ENCODE data around the gene PCDH9. TPM values are rescaled to one million over a fixed set of nuclear protein-coding genes. Genes with fewer than 3 reads are reported as not detected.

The PCDH9 gene
- polyA plus RNA-seq, 1 donor: 1.8 TPM

DNA sequence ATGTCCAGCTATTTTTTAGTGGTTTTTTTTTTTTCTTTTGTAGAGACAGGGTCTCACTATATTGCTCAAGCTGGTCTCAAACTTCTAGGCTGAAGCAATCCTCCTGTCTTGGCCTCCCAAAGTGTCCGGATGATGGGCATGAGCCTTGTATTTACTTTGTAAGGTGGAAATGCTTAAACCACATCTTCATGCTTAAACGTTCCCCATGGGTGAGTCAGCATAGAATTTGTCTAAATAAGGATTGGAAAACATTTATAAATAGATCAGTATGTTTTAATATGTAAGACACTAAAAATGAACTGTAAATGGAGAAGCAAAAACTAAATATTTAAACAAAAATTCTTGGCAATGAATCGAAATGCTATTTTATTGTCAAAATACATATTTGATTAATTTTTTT, 698.0 kb downstream of the PCDH9 start:
- Histone ChIP-seq H3K4me1 (ENCODE audit: control insufficient read depth, insufficient read depth, low read length) (no peaks in the 10 kb centered on the region), H3K9me3 (ENCODE audit: control insufficient read depth, low read depth, low read length) (no peaks in the 10 kb centered on the region), H3K27ac (ENCODE audit: low read length) (no peak overlapping the region), H3K4me3 (ENCODE audit: low read length) (no peak overlapping the region), H3K36me3 (ENCODE audit: control insufficient read depth, insufficient read depth, low read length) (no peaks in the 10 kb centered on the region), H3K27me3 (ENCODE audit: control insufficient read depth, insufficient read depth, low read length) (no peaks in the 10 kb centered on the region)
- WGBS (ENCODE audit: insufficient coverage, low lambda C conversion rate): 75% methylated on average over 1 of the region's 3 CpGs
- no peak for DNase-seq

DNA sequence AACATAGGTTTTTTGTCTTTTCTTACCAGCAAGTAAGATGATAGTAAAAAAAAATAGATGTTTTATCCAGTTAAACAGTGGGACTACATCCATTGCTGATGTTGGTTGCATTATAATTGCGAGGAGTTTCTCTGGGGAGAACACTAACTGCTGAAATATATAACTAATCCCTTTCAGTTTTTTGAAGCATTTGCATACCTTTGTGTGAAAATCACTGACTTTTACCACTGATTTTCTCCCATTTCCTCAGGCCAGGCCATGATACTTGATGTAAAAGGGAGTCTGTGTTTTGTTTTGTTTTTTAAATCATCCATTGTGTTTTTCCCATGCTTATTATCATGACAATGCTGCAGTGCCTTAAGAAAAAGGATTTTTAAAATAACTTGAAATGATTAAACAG, 699.5 kb downstream of the PCDH9 start:
- no peak overlapping the region for H3K4me3 ChIP-seq (ENCODE audit: low read length)
- 100% methylated on average over 1 of the region's 1 CpG for WGBS (ENCODE audit: insufficient coverage, low lambda C conversion rate)
- H3K9me3 ChIP-seq (ENCODE audit: control insufficient read depth, low read depth, low read length): no peaks in the 10 kb centered on the region
- no peak overlapping the region for H3K27ac ChIP-seq (ENCODE audit: low read length)
- H3K27me3 ChIP-seq (ENCODE audit: control insufficient read depth, insufficient read depth, low read length): no peaks in the 10 kb centered on the region
- DNase-seq: no peak
- H3K36me3 ChIP-seq (ENCODE audit: control insufficient read depth, insufficient read depth, low read length): no peaks in the 10 kb centered on the region
- H3K4me1 ChIP-seq (ENCODE audit: control insufficient read depth, insufficient read depth, low read length): no peaks in the 10 kb centered on the region

DNA sequence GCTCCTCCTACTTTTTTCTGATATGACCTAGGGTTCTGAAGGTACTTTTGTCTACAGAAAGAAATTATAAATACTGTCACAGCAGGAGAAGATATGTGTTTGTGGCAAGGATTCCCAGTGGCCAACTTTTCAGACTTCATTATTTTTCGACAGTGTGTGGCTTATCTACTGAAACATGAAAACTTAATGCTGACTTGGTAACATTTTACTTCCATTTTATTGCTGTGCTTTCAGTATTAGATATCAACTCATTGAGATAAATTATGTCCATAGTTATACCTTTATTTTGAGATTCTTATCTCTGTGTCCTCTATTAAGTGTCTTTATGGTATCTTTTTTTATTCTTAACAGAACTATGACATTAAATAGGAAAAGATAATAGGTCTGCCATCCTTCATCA, 700.0 kb downstream of the PCDH9 start:
- H3K9me3 ChIP-seq (ENCODE audit: control insufficient read depth, low read depth, low read length): no peaks in the 10 kb centered on the region
- WGBS (ENCODE audit: insufficient coverage, low lambda C conversion rate): 100% methylated on average over 1 of the region's 1 CpG
- DNase-seq: no peak

DNA sequence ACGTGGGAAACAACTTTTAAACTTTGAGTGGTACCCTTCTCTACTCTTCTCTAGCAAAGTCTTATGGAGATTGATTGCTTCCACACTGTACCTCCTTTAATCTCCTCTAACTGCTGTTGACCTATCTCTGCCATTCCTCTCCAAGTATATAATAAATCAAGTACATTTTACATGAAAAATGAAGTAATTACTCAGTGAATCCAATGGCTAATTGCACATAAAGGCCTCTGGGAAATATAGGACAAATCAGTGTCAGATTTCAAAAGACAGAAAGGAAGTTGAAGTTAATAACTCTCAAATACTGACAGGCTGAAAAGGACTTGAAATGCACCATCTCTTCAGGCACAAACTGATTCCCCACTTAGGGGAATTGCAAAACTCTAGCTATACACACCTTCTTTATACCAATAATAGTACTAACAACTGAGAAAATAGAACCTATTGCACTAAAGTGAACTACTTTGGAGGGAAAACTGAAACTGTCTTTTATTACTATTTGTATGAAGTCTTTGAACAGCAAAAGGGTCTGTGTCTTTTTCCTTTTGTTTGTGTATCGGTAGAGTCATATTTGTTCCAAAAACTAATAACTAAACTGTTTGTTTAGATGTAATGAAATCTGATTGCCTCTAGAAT, 701.1 kb downstream of the PCDH9 start:
- H3K36me3 ChIP-seq (ENCODE audit: control insufficient read depth, insufficient read depth, low read length): no peaks in the 10 kb centered on the region
- H3K27ac ChIP-seq (ENCODE audit: low read length): no peak overlapping the region
- WGBS (ENCODE audit: insufficient coverage, low lambda C conversion rate): 43% methylated on average over 2 of the region's 2 CpGs
- H3K4me1 ChIP-seq (ENCODE audit: control insufficient read depth, insufficient read depth, low read length): no peaks in the 10 kb centered on the region
- H3K27me3 ChIP-seq (ENCODE audit: control insufficient read depth, insufficient read depth, low read length): no peaks in the 10 kb centered on the region
- no peak overlapping the region for H3K4me3 ChIP-seq (ENCODE audit: low read length)
- DNase-seq: no peak
- H3K9me3 ChIP-seq (ENCODE audit: control insufficient read depth, low read depth, low read length): no peaks in the 10 kb centered on the region

More for the DNA sequence above, 700.0 kb downstream of the PCDH9 start:
- H3K4me3 ChIP-seq (ENCODE audit: low read length): no peak overlapping the region
- H3K36me3 ChIP-seq (ENCODE audit: control insufficient read depth, insufficient read depth, low read length): no peaks in the 10 kb centered on the region
- no peak overlapping the region for H3K27ac ChIP-seq (ENCODE audit: low read length)
- H3K27me3 ChIP-seq (ENCODE audit: control insufficient read depth, insufficient read depth, low read length): no peaks in the 10 kb centered on the region
- H3K4me1 ChIP-seq (ENCODE audit: control insufficient read depth, insufficient read depth, low read length): no peaks in the 10 kb centered on the region

DNA sequence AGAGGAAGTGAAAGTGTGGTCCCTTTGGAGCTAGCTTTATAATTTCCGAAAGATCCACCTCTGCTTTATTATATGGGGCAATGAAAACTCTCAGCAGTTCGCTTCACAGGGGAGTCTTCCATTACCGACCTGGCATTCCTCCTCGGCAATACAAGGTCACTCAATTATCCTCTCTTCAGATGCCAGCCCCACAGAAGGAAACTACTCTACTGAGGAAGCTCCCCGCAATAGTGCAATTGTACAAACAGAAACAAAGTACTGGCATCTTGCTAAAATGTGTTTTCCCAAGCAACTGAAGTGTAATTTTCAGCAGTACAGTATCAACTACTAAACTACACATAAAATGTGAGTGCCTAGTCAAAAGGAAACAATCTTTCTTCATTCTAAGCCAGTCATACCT, 702.0 kb downstream of the PCDH9 start:
- no peak overlapping the region for H3K27ac ChIP-seq (ENCODE audit: low read length)
- no peak for DNase-seq
- no peaks in the 10 kb centered on the region for H3K27me3 ChIP-seq (ENCODE audit: control insufficient read depth, insufficient read depth, low read length)
- WGBS (ENCODE audit: insufficient coverage, low lambda C conversion rate): no CpG with 5 or more reads among the region's 5 CpGs
- no peaks in the 10 kb centered on the region for H3K36me3 ChIP-seq (ENCODE audit: control insufficient read depth, insufficient read depth, low read length)
- H3K4me3 ChIP-seq (ENCODE audit: low read length): no peak overlapping the region
- no peaks in the 10 kb centered on the region for H3K4me1 ChIP-seq (ENCODE audit: control insufficient read depth, insufficient read depth, low read length)
- H3K9me3 ChIP-seq (ENCODE audit: control insufficient read depth, low read depth, low read length): no peaks in the 10 kb centered on the region

DNA sequence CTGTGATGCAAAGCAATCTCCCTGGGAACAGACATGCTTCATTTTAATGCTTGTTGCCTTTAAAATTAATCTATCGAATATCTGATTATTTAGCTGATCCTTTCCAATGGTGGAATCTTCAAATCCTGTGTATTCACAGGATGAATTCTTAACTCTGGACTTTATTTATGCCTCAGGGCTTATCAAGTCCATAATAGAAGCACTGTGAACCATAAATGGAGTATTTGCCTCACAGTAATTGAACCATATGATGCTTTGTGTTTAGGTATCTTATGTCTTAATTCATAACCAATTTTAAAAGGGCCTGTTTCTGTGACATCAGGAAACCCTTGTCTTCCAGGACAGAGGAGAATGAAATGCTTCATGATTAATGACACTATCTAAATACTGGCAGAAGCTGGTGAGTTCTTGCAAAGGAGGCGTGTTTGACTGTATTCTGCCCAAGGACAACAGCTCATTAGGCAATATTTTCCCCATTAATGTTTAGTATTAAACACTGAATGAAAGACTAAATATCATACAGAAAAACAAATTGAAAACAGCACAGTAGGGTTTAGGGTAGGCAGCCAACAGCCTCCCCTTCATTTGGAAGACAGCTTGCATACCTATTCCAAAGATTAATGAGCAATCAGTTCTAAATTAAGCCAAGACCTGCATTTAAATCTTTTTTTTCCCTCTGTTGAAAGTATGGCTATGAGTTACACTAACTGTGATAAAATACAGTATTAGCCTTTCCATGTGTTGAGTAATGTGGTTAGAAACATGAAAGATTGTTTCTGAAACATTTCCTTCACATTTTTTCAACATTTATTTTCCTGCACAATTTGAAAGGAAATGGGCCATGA, 709.4 kb downstream of the PCDH9 start:
- no peaks in the 10 kb centered on the region for H3K4me1 ChIP-seq (ENCODE audit: control insufficient read depth, insufficient read depth, low read length)
- 100% methylated on average over 1 of the region's 2 CpGs for WGBS (ENCODE audit: insufficient coverage, low lambda C conversion rate)
- H3K9me3 ChIP-seq (ENCODE audit: control insufficient read depth, low read depth, low read length): no peaks in the 10 kb centered on the region
- no peak overlapping the region for H3K27ac ChIP-seq (ENCODE audit: low read length)
- no peaks in the 10 kb centered on the region for H3K36me3 ChIP-seq (ENCODE audit: control insufficient read depth, insufficient read depth, low read length)
- DNase-seq: no peak
- H3K27me3 ChIP-seq (ENCODE audit: control insufficient read depth, insufficient read depth, low read length): no peaks in the 10 kb centered on the region
- H3K4me3 ChIP-seq (ENCODE audit: low read length): no peak overlapping the region

DNA sequence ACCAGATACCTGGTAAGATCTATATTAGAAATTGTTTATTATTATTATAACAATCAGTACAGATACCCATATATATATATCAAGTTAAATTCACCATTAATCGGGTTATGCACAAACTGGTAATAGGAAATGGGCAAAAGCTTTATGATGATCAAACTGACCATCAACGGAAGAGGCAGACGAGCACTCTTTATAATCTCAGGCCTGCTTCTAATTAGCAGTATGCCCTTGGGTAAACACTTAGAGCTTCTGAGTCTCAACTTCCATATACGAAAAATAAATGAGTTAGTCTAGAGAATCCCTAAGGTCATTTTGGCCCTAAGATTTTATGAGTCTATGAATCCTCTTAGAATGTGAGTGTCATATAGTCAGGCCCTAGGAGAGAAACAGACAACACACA, 710.9 kb downstream of the PCDH9 start:
- no peaks in the 10 kb centered on the region for H3K27me3 ChIP-seq (ENCODE audit: control insufficient read depth, insufficient read depth, low read length)
- WGBS (ENCODE audit: insufficient coverage, low lambda C conversion rate): 100% methylated on average over 1 of the region's 4 CpGs
- H3K36me3 ChIP-seq (ENCODE audit: control insufficient read depth, insufficient read depth, low read length): no peaks in the 10 kb centered on the region

DNA sequence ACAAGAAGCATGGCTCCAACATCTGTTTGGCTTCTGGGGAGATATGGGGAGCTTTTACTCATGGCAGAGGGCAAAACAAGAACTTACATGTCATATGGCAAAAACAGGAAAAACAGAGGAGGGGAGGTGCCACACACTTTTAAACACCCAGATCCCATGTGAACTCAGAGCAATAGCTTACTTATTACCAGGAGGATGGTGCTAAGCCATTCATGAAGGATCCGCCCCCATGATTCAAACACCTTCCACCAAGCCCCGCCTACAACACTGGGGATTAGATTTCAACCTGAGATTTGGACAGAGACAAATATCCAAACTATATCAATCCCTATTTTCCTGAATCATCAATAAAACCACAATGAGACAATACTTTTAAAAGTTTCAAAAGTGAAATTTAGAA, 712.1 kb downstream of the PCDH9 start:
- Histone ChIP-seq H3K9me3 (ENCODE audit: control insufficient read depth, low read depth, low read length) (no peaks in the 10 kb centered on the region), H3K4me1 (ENCODE audit: control insufficient read depth, insufficient read depth, low read length) (no peaks in the 10 kb centered on the region), H3K27me3 (ENCODE audit: control insufficient read depth, insufficient read depth, low read length) (no peaks in the 10 kb centered on the region), H3K36me3 (ENCODE audit: control insufficient read depth, insufficient read depth, low read length) (no peaks in the 10 kb centered on the region), H3K4me3 (ENCODE audit: low read length) (no peak overlapping the region), H3K27ac (ENCODE audit: low read length) (no peak overlapping the region)
- DNase-seq: no peak
- WGBS (ENCODE audit: insufficient coverage, low lambda C conversion rate): no CpG with 5 or more reads among the region's 2 CpGs

More for the DNA sequence above, 710.9 kb downstream of the PCDH9 start:
- Histone ChIP-seq H3K27ac (ENCODE audit: low read length) (no peak overlapping the region), H3K4me3 (ENCODE audit: low read length) (no peak overlapping the region), H3K9me3 (ENCODE audit: control insufficient read depth, low read depth, low read length) (no peaks in the 10 kb centered on the region), H3K4me1 (ENCODE audit: control insufficient read depth, insufficient read depth, low read length) (no peaks in the 10 kb centered on the region)
- no peak for DNase-seq

DNA sequence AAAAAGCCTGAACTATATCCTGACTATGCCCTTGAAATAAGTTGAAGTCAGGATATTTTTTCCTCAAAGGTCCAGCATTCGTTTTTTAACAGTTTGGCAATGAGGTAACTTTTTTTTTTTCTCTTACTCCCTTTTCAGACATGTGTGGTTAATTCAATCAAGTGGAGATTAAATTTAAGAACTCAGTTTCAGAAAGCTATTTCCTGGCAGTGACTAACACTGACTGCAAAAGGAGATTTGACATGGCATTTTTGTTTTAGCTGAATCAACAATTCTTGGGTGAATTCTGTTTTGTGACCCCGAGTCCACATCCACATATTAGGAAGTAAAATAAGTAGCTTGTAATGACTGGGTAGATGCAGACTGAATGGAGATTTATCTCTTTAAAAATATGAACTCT, 716.4 kb downstream of the PCDH9 start:
- H3K9me3 ChIP-seq (ENCODE audit: control insufficient read depth, low read depth, low read length): no peaks in the 10 kb centered on the region
- no peaks in the 10 kb centered on the region for H3K4me1 ChIP-seq (ENCODE audit: control insufficient read depth, insufficient read depth, low read length)
- WGBS (ENCODE audit: insufficient coverage, low lambda C conversion rate): no CpG with 5 or more reads among the region's 2 CpGs
- H3K4me3 ChIP-seq (ENCODE audit: low read length): no peak overlapping the region
- H3K36me3 ChIP-seq (ENCODE audit: control insufficient read depth, insufficient read depth, low read length): no peaks in the 10 kb centered on the region
- H3K27ac ChIP-seq (ENCODE audit: low read length): no peak overlapping the region
- H3K27me3 ChIP-seq (ENCODE audit: control insufficient read depth, insufficient read depth, low read length): no peaks in the 10 kb centered on the region
- DNase-seq: no peak

DNA sequence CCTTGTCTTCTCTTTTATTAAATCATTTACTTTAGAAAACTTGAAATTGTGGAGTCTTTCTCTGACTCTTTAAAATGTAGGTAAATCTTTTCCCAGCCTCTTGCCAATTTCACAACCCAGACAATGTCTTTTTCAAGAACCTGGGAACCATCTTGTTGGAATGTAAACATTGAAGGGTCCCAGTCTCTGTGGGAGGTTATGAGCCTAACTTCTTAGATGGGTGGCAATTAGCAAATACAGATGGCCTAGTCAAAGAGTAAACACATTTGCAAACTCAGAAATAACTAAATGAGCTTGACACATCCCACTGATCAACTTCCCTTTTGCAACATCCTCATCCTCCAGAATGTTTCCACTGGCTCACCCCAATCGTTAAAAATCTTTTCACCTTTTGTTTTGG, 721.0 kb downstream of the PCDH9 start:
- H3K27ac ChIP-seq (ENCODE audit: low read length): no peak overlapping the region
- H3K9me3 ChIP-seq (ENCODE audit: control insufficient read depth, low read depth, low read length): no peaks in the 10 kb centered on the region
- no peaks in the 10 kb centered on the region for H3K27me3 ChIP-seq (ENCODE audit: control insufficient read depth, insufficient read depth, low read length)
- no peak overlapping the region for H3K4me3 ChIP-seq (ENCODE audit: low read length)
- no peaks in the 10 kb centered on the region for H3K4me1 ChIP-seq (ENCODE audit: control insufficient read depth, insufficient read depth, low read length)
- no peaks in the 10 kb centered on the region for H3K36me3 ChIP-seq (ENCODE audit: control insufficient read depth, insufficient read depth, low read length)
- DNase-seq: no peak
- WGBS (ENCODE audit: insufficient coverage, low lambda C conversion rate): no CpG with 5 or more reads among the region's 1 CpG
